Measurements from ENCODE around the gene DYNLRB2.

The DYNLRB2 gene

DNA sequence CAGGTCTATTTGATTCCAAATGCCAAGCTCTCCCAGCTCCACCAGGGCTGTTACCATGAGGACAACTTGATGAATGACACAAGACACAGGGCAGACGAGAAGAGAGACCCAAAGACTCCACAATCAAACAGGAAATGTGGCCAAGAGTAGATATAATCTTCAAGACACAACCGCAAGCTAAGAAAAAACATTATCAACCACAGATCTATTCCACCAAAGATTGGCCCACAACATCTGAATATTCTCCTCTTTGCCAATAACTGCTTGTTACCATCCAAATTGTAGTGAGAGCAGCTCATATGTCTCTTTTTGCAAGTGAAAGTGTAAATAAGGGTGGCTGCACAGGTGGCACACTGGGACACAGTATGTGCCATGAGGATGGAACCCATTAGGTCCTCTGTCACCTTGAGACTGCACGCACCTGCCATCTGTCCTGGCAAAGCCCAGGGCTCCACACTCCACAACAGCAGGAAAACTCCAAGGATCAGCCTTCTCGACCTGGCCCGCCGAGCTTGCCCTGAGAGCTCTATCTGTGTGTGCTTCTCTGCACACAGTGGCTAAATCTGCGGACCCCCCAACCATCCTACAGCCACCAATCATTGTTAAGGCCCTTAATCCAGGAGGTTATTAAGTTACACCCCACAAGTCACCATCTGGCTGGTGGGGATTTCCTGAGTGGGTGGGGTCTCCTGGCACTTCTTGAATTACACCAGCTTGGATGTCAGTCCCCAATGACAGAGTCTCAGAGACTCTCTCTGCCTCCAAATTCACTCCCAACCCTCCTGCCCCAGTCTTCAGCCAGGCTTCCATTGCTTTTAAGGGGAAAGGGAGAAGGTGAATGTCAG, 50.5 kb downstream of the DYNLRB2 start:
- TF ChIP-seq, protein P1, sequence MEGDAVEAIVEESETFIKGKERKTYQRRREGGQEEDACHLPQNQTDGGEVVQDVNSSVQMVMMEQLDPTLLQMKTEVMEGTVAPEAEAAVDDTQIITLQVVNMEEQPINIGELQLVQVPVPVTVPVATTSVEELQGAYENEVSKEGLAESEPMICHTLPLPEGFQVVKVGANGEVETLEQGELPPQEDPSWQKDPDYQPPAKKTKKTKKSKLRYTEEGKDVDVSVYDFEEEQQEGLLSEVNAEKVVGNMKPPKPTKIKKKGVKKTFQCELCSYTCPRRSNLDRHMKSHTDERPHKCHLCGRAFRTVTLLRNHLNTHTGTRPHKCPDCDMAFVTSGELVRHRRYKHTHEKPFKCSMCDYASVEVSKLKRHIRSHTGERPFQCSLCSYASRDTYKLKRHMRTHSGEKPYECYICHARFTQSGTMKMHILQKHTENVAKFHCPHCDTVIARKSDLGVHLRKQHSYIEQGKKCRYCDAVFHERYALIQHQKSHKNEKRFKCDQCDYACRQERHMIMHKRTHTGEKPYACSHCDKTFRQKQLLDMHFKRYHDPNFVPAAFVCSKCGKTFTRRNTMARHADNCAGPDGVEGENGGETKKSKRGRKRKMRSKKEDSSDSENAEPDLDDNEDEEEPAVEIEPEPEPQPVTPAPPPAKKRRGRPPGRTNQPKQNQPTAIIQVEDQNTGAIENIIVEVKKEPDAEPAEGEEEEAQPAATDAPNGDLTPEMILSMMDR (IDR thresholded peaks at IDR 0.05; ENCODE audit: low read length, missing control alignments), result no peak
- DNase-seq (ENCODE audit: low read depth), result no peak
- no peak overlapping the region for H3K4me3 ChIP-seq (replicated peaks; ENCODE audit: low read depth, low read length)

DNA sequence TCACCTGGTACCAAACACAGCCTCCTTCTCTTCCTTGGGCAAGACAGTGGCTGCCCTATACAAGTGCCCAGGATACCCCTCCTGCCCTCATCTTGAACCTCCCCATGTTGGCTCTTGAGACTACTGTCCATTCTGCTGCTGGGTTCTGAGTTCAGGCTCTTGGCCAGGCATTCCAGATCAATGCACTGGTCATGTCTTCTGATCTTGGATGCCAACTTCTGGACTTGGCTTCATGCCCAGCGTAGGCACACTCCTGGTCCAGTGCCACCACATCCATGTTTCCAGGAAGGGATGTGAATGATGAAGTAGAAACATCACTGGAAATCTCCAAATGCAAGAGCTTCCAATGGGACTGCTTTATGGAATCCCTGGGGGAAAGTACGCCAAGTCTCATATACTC, 51.5 kb downstream of the DYNLRB2 start:
- no peak overlapping the region for H3K4me3 ChIP-seq (replicated peaks; ENCODE audit: low read depth, low read length)
- no peak for DNase-seq (ENCODE audit: low read depth)
- TF ChIP-seq, protein P1 (IDR thresholded peaks at IDR 0.05; ENCODE audit: low read length, missing control alignments), result no peak

DNA sequence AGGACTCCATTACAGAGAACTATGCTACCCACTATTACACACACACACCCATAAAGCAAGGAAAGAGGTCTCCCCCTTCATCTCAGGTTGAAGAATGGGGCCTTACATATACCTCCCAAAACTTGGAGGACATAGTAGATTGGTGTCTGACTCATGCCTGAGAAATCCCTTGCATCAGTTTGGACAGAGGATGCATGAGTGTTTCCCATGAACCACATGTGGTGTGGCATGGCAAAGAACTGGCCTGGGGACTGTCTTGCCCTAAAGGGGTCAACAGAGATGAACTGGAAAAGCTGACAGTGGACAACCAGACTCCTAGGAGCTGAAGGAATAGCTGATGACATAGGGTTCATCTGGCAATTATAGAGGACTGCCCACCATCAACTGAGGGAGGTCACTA, 54.0 kb downstream of the DYNLRB2 start:
- DNase-seq (ENCODE audit: low read depth), result no peak
- TF ChIP-seq, protein P1 (IDR thresholded peaks at IDR 0.05; ENCODE audit: low read length, missing control alignments), result no peak
- no peak overlapping the region for H3K4me3 ChIP-seq (replicated peaks; ENCODE audit: low read depth, low read length)

DNA sequence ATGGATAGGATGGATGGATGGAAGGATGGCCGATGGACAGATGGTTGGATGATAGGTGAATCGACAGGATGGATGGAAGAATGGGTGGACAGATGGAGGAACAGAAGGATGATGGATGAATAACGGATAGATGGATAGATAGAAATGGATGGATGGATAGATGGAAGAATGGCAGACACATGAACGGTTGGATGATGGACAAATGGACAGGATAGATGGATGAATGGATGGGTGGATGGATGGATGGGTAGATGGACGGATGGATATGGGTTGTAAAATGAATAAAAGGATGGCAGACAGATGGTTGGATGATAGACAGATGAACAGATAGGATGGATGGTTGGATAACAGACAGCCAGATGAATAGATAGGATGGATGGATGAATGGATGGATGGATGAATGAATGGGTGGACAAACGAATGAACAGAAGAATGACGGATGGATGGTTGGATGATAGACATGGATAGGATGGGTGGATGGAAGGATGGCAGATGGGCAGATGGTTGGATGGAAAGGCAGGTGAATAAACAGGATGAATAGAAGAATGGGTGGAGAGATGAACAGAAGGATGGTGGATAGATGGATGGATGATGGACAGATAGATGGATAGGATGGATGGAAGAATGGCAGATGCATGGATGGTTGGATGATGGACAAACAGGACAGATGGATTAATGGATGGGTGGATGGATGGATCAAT, 55.9 kb downstream of the DYNLRB2 start:
- no peak for DNase-seq (ENCODE audit: low read depth)
- TF ChIP-seq, protein P1 (IDR thresholded peaks at IDR 0.05; ENCODE audit: low read length, missing control alignments), result no peak
- H3K4me3 ChIP-seq (replicated peaks; ENCODE audit: low read depth, low read length), result no peak overlapping the region

DNA sequence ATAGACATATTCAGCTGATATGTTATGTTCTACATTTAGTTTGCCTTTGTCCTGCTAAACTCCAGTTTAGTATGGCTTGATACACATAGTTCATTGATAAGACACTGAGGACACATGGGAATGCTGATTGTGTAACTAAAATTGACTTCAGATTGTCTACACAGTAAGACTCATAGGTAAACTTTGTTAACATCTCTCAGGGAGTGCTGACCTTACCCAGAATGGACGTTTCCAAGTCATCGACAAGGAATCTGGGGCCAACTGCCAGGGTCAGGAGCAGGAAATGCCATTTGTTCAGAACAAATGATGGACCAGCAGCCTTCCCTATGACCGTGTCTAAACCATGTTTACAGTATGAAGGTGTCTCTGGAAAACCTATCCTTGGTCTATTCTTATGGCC, 58.7 kb downstream of the DYNLRB2 start:
- H3K4me3 ChIP-seq (replicated peaks; ENCODE audit: low read depth, low read length), result no peak overlapping the region
- DNase-seq (ENCODE audit: low read depth), result peak; percentile 31
- TF ChIP-seq, protein P1 (IDR thresholded peaks at IDR 0.05; ENCODE audit: low read length, missing control alignments), result no peak
